GM12891 (cell line): Measurements from ENCODE around the gene CCDC38.
A peak's percentile ranks its signal among the peaks of the same experiment; 100 is the strongest.
"Not testable (repeated sequence)": the region's sequence is repeated elsewhere in the genome, so short reads cannot be mapped to it uniquely, and the experiment has no call there.

Experiments
- DNase-seq: peaks from one replicate; pipeline ENCODE4 v3.0.0; 2011; ENCODE audit warnings: low spot score; ENCODE audit not compliant: insufficient read length
- FAIRE-seq: peaks from 2 replicates; lab custom pipeline; 2011; peaks lifted over from hg19 to GRCh38; lab: Jason Lieb, UNC
- PAX5 ChIP-seq: IDR thresholded peaks from 2 replicates; pipeline ENCODE4 v1.6.1; 2011; ENCODE audit warnings: low read length, moderate library complexity, mild to moderate bottlenecking; ENCODE audit not compliant: insufficient read depth, severe bottlenecking
- POLR2A ChIP-seq: IDR thresholded peaks from 2 replicates; pipeline ENCODE4 v1.6.1; 2011; ENCODE audit warnings: low read depth, low read length, control low read depth
- POLR2AphosphoS5 ChIP-seq: IDR thresholded peaks from 2 replicates; pipeline ENCODE4 v1.6.1; 2011; ENCODE audit warnings: low read depth, low read length, control low read depth
- POU2F2 ChIP-seq: IDR thresholded peaks from 2 replicates; pipeline ENCODE4 v1.6.1; 2011; ENCODE audit warnings: low read depth, mild to moderate bottlenecking, control low read depth, low read length, moderate library complexity
- SPI1 ChIP-seq: IDR thresholded peaks from 2 replicates; pipeline ENCODE4 v1.6.1; 2011; ENCODE audit warnings: low read depth, low read length, control low read depth
- TAF1 ChIP-seq: IDR thresholded peaks from 2 replicates; pipeline ENCODE4 v1.6.1; 2011; ENCODE audit warnings: low read depth, low read length, control low read depth

The CCDC38 gene

DNA sequence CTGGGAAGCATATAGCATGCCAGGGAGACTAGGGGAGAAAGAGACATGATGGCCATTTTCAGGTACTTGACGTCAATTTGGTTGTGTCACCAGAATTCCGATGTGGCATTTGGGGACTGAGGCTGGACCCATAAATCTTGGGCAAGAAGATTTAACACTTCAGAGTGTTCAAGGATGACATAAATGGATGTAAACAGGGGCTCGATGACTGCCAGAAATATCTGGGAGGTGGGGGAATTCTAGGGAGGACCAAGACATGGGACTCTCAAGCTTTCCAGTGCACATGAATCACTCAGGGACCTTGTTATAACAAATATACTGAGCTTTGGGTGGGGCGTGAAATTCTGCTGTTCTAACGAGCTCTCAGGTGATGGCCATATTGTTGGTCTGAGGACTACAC, 35.9 kb upstream of the CCDC38 start:
- DNase-seq: no peak
- FAIRE-seq: no peak
- TF ChIP-seq POU2F2 (no peak), TAF1 (no peak), POLR2AphosphoS5 (no peak), PAX5 (no peak)

DNA sequence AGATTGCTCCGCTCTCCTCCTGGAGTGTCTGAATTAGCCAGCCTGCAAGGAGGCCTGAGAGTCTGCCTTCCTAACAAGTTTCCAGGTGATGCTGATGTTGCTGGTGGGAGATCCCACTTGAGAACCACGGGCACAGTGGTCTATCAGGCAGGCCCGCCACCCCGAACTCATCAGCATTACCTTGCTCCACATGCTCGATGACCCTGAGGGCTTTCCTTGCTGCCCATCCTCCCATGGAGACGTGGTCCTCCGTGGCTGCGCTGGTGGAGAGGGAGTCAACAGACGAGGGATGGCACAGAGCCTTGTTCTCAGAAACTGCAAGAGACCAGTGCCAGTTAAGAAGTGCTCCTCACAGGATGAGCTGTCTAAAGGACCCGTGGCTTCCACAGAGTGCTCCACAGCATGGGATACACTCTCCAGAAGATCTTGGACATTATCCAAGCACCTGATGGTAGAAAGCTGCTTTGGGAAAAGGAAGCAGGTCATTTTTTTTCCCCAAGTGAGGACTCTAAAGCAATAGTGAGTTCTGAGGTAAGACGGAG, 35.4 kb upstream of the CCDC38 start:
- no peak for FAIRE-seq
- no peak for TF ChIP-seq POU2F2
- no peak for TF ChIP-seq SPI1
- TF ChIP-seq POLR2AphosphoS5: no peak
- no peak for TF ChIP-seq POLR2A
- TF ChIP-seq TAF1: no peak
- no peak for TF ChIP-seq PAX5
- DNase-seq: no peak

DNA sequence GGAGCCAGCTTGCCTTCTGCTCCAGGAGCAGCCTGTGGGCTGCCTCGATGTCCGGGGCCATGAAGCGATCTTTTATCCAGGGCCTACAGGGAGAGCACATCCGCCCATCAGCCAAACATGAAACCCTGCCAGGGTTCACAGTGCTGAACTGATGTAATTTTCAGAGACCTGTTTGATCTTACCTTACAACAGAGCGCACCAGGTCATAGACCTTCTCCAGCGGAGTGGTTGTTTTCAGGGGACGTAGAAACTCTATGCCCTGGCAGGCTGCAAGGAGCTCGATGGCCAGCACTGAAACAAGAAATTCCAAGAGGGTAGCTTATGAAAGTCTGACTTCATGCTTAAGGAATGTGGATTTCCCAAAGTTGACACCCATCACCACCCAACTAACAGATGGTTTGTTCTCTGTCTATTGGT, 34.0 kb upstream of the CCDC38 start:
- DNase-seq: no peak
- TF ChIP-seq PAX5: no peak
- TF ChIP-seq POLR2AphosphoS5: no peak
- TF ChIP-seq POLR2A: no peak
- no peak for TF ChIP-seq TAF1
- TF ChIP-seq POU2F2: no peak
- TF ChIP-seq SPI1: no peak
- FAIRE-seq: no peak

DNA sequence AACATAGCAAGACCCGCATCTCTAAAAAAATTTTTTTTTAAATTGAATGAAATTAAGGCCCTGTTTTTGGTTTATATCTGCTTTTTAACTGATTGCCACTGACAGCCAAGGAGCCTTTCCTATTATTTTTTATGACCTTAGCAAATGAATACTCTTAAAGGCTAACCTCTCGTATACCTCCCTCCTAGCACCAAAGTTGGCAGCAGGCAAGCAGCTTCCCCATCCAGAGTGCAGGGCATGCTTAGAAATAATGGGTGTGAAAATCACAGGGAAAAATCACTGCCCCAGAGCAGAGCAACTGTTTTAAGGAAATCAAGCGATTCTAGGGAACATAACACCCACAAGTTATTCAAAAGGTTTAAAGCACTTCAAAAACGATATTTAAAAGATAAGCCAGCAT, 33.1 kb upstream of the CCDC38 start:
- FAIRE-seq (no peak), DNase-seq (no peak)
- TF ChIP-seq POU2F2 (no peak), POLR2A (no peak), POLR2AphosphoS5 (no peak), TAF1 (no peak), PAX5 (no peak), SPI1 (no peak)

- DNase-seq (no peak), FAIRE-seq (no peak)
- no peak for TF ChIP-seq POU2F2
- TF ChIP-seq POLR2AphosphoS5: no peak
- no peak for TF ChIP-seq SPI1
- TF ChIP-seq POLR2A: no peak
- TF ChIP-seq PAX5: no peak
- no peak for TF ChIP-seq TAF1
Measured at GRCh38 chr12:95974358-95974757, 31.9 kb upstream of the CCDC38 start.

DNA sequence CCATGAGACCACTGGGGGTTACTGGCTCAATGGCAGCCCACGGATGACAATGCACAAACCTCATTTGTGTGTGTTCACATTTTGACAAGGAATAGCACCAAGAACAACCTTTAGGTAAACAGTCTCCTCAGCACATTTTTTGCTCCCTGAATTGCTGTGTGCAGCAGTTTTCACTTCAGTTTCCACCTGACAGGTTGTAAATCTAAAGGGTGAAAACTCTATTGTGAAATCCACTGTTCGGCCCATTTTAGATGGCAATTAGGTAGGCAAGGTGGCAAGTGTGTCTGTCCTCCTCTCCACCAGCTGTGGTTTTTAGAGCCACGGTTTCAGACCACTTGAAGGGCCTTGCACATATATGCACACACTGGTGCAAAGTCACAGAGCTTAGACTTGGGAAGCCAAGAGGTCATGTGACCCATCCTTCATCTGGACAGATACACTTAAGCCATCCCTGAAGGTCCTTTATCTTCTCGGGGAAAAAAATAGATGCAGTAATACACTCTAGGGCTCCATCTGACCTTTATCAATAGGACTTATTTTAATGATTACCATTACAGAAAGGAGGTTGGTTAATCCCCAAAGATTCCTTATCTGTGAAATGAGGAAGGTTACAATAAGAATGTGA, 30.5 kb upstream of the CCDC38 start:
- no peak for DNase-seq
- FAIRE-seq: no peak
- no peak for TF ChIP-seq POLR2AphosphoS5
- no peak for TF ChIP-seq TAF1
- no peak for TF ChIP-seq POU2F2
- no peak for TF ChIP-seq SPI1
- TF ChIP-seq POLR2A: no peak

DNA sequence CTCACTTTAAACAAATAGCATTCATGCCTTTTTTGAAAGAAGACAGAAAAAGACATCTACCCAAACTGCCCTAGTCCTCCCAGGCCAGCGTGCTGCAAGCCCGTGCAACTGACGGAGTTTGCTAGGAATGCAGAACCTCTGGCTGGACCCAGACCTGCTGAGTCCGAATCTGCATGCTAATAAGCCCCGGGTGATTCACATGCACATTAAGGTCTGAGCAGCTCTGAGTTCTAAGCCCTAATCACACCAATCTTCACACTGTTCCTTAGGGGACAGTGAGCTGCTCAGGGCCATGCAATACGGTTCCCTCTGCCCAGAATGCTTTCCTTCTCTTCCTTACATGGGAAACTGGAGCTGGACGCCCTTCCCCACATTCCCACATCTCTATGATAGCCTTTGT, 28.5 kb upstream of the CCDC38 start:
- FAIRE-seq (no peak), DNase-seq (no peak)
- no peak for TF ChIP-seq POLR2AphosphoS5
- TF ChIP-seq POLR2A: no peak
- no peak for TF ChIP-seq TAF1
- no peak for TF ChIP-seq POU2F2
- TF ChIP-seq SPI1: no peak
- TF ChIP-seq PAX5: no peak

DNA sequence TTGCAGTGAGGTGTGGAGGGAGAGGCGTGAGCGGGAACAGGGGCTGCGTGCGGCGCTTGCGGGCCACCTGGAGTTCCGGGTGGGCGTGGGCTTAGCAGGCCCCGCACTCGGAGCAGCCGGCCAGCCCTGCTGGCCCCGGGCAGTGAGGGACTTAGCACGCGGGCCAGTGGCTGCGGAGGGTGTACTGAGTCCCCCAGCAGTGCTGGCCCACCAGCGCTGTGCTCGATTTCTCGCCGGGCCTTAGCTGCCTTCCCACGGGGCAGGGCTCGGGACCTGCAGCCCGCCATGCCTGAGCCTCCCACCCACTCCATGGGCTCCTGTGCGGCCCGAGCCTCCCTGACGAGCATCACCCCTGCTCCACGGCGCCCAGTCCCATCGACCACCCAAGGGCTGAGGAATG, 26.7 kb upstream of the CCDC38 start:
- DNase-seq, FAIRE-seq: not testable (repeated sequence)

DNA sequence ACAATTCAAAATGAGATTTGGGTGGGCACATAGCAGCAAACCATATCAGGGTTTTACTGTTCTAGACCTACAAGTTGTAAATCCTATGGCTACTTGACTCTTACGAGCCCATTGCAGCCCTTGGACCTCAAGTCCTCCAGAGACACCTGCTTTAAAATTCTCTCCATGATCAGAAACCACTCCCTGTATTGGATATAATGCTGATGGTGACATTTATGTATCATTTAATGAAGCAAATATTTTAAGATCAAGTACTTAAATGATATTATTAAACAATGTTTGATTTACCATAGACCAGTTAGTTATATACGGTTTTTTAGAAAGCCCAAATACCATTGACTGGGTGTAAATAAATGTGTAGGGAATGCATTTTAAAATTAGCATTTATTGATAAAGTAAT, 24.9 kb upstream of the CCDC38 start:
- no peak for DNase-seq
- FAIRE-seq: no peak
- TF ChIP-seq POU2F2 (no peak), PAX5 (no peak), SPI1 (no peak), POLR2A (no peak), TAF1 (no peak), POLR2AphosphoS5 (no peak)

DNA sequence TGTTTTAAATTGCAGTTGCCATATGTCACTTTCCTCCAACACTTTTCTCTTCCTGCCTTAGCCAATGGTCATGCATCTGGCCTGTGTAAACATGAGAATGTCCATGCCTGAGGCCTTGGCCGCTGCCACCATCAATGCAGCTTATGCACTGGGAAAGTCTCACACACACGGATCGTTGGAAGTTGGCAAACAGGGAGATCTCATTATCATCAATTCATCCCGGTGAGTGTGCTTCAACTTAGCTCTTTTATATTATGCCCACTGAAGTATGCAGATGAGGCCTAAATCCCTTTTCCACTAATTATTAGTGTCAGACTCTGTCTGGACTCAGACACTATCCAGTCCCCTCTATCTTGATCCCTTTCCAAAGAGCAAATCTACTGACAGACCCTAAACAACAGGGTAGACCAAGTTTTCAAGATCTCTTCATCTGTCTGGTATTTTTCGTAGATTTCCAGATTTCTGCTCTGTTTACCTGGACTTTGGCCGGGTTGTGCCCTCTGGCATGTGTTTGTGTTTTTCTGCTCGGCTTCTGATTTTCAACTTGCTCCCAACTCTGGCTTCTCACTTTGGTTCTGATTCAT, 24.0 kb upstream of the CCDC38 start:
- no peak for DNase-seq
- TF ChIP-seq POU2F2 (no peak), TAF1 (no peak), SPI1 (no peak), POLR2AphosphoS5 (no peak), POLR2A (no peak), PAX5 (no peak)
- FAIRE-seq: no peak

- DNase-seq (no peak), FAIRE-seq (peak; percentile 40)
- TF ChIP-seq SPI1 (no peak), POLR2AphosphoS5 (no peak), POLR2A (no peak), TAF1 (no peak), PAX5 (no peak), POU2F2 (no peak)
Measured at GRCh38 chr12:95963096-95963495, 20.7 kb upstream of the CCDC38 start.
